Bronchial epithelial cell (primary cell): ENCODE results near the gene NUDCD3. TPM values are rescaled to one million over a fixed set of nuclear protein-coding genes. Genes with fewer than 3 reads are reported as not detected.

Experiments used
- DNase-seq: peaks from one replicate; pipeline ENCODE4 v3.0.0-alpha.2; 2010; ENCODE audit warnings: low read depth
- FAIRE-seq: peaks from 2 replicates; lab custom pipeline; 2011; peaks lifted over from hg19 to GRCh38; lab: Jason Lieb, UNC
- H3K27me3 ChIP-seq: 2 replicates; pipeline ENCODE4 v1.5.1; 2011; ENCODE audit warnings: low read length; ENCODE audit not compliant: control insufficient read depth, insufficient read depth
- H3K36me3 ChIP-seq: 2 replicates; pipeline ENCODE4 v1.5.1; 2011; ENCODE audit warnings: low read length; ENCODE audit not compliant: control insufficient read depth, insufficient read depth
- H3K4me3 ChIP-seq: 2 replicates; pipeline ENCODE4 v1.5.1; 2011; ENCODE audit warnings: mild to moderate bottlenecking, low read depth, low read length, control low read depth
- total RNA-seq: library from RNA; depleted of rRNA; stranded (reverse); fragments of >200 nt; gene quantifications from 2 replicates; pipeline ENCODE4 v1.2.1, GENCODE V29; 2014
- TF ChIP-seq, protein P1 (sequence below): IDR thresholded peaks from 2 replicates; pipeline ENCODE4 v1.5.1; 2011; ENCODE audit warnings: mild to moderate bottlenecking, moderate library complexity, low read length, control low read depth, inconsistent platforms; ENCODE audit not compliant: insufficient read depth, severe bottlenecking

The NUDCD3 gene
- total RNA-seq, 1 donor from 2014 or later, result 59.0 TPM

DNA sequence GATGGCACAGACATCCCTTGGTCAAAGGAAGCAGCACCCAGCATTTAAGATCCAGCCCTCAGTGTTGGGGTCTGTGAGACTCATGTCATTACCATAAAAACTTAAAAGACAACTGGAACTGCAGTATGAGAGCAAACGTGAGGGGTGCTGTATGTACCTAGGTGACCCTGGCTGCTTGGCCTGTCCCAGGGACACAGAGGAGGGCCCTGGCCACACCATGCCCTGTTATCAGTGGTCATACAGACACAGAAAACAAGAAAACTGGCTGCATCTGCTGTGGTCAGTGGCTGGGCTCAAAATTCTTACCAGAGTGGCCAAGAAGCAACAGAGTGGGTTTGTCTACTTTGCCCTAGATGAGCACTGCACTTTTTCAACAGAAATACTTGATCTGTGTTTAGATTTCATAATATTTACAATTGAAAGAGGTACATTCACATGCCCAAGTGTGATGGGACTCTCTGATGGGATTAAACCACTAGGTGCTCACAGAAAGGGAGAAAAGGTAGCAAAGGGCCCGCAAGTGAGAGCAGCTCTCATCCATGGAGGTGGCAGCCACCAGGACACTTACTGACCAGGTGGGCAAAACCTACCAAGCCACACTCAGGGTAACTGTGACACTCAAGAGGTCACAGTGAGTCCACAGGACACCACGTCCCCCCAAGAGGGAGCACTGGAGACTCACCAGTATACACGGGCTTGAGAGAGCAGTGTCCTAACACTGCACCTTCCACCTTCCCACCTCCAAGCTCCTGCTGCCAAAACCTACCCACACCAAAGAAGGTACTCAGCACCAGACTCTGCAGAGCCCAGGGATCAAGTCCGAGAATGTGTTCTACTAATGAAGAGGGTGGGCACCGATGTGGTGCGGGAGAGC lies 97.0 kb downstream of the NUDCD3 start:
- Histone ChIP-seq H3K4me3 (no peak overlapping the region), H3K27me3 (no peaks in the 10 kb centered on the region), H3K36me3 (peaks cover 32% of the 10 kb centered on the region)
- TF ChIP-seq, protein P1, sequence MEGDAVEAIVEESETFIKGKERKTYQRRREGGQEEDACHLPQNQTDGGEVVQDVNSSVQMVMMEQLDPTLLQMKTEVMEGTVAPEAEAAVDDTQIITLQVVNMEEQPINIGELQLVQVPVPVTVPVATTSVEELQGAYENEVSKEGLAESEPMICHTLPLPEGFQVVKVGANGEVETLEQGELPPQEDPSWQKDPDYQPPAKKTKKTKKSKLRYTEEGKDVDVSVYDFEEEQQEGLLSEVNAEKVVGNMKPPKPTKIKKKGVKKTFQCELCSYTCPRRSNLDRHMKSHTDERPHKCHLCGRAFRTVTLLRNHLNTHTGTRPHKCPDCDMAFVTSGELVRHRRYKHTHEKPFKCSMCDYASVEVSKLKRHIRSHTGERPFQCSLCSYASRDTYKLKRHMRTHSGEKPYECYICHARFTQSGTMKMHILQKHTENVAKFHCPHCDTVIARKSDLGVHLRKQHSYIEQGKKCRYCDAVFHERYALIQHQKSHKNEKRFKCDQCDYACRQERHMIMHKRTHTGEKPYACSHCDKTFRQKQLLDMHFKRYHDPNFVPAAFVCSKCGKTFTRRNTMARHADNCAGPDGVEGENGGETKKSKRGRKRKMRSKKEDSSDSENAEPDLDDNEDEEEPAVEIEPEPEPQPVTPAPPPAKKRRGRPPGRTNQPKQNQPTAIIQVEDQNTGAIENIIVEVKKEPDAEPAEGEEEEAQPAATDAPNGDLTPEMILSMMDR, result no peak
- FAIRE-seq (no peak), DNase-seq (no peak)

DNA sequence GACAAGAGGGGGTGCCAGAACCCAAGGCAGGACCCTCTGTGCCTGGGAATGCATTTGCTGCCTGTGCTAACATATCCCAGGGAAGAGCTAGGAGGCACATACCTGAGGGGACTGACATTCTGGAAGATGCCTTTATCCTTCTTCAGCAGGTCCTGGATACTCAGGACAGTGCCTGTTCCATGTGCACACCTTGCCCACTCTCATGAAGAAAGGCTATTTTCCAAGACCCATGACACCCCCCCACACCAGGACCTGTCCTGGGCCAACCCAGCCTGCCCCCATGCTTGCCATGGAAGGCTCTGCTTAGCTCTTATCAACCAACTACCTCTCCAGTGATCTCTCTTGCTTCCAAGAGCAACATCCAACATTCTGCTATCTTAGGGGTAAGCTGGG lies 97.8 kb downstream of the NUDCD3 start:
- TF ChIP-seq, protein P1, result no peak
- no peaks in the 10 kb centered on the region for H3K27me3 ChIP-seq
- FAIRE-seq (no peak), DNase-seq (no peak)
- H3K4me3 ChIP-seq, result no peak overlapping the region
- H3K36me3 ChIP-seq, result peaks cover 36% of the 10 kb centered on the region

DNA sequence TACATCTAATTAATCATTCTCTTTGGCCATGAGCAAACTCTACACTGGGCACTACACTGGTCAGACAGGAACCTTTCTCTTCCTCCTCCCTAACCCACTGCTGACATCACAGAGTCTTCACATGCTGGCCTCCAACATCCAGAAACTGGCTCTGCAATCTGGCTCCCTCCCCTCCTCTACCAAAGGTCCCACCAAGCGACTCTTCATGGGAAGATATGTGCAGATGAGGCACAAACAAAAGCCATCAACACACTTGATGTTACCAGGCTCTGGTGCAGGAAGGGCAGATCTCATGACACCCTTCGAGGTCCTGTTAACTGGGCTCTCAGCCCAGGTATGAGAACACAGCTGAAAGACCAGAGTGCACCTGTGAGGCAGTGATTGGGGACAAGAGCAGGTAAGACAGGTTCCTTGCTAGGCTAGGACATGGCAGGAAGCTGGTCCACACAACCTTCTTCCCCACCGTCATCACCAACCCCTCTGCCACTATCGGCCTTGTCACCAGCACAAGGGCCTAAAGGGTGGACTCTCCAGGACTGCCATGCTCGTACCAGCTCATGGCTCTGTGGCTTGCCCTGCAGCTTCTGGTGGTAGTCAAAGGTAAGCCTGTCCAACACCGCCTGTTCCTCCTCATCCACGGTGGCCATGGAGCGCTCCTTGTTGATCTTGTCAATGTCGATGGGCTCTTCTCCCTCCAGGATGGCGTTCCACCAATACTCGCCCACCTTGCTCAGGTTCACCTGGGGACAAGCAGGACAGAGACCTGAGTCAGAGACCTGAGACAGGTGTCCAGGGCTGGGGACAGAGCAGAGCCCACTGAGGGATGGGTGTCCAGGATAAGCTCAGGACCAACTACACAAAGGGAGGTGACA lies 98.5 kb downstream of the NUDCD3 start:
- peak; percentile 50 for FAIRE-seq
- TF ChIP-seq, protein P1, result no peak
- no peak for DNase-seq
- peaks cover 36% of the 10 kb centered on the region for H3K36me3 ChIP-seq
- H3K4me3 ChIP-seq, result no peak overlapping the region
- H3K27me3 ChIP-seq, result no peaks in the 10 kb centered on the region

DNA sequence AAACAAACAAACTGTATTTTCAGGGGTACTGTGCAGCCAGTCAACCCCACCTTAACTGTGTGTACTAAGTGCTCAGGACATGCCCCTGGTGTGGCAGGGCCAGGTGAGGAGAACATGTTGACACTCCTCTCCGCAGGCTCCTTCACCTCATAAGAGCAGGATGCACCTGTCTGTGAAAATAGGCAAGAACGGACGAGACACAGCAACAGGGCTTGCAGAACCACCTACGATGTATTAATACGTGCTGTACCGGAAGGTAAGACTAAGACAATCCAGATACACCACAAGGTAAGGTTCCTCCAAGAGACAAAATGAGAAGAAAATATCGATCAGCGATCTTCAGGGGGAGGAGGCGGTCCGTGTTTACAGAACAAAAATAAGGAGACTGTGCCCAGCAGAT lies 99.3 kb downstream of the NUDCD3 start:
- Histone ChIP-seq H3K27me3 (no peaks in the 10 kb centered on the region), H3K4me3 (no peak overlapping the region), H3K36me3 (peaks cover 36% of the 10 kb centered on the region)
- TF ChIP-seq, protein P1, result no peak
- DNase-seq, result no peak
- FAIRE-seq, result no peak

DNA sequence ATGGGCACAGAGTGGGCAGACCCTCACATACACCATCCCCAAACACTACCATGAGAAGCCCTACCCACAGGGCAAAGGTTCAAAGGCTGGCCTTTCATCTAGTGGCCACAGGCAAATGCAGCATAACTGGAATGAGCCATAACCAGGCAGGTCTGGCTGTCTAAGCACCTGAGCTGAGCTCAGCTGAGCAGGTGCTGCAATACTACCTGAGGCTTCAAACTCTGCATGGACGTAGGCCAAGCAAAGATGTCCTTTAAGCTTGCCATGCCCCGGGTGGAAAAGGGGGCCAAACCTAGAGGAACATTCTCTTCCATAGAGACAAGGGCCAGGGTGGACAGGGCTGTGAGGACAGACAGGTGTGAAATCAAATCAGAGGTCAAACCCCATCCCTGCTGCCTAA lies 99.8 kb downstream of the NUDCD3 start:
- Histone ChIP-seq H3K27me3 (no peaks in the 10 kb centered on the region), H3K36me3 (peaks cover 36% of the 10 kb centered on the region), H3K4me3 (no peak overlapping the region)
- DNase-seq (no peak), FAIRE-seq (no peak)
- TF ChIP-seq, protein P1, result no peak
